HG03439 (cell line): Measurements from ENCODE around the gene TIMM50.

Experiments
- ATAC-seq: cut with Tn5 transposase; IDR thresholded peaks from one replicate; pipeline ENCODE4 v1.9.1; 2021; ENCODE audit warnings: mild to moderate bottlenecking, moderate library complexity; ENCODE audit not compliant: unreplicated experiment

Gene TIMM50

DNA sequence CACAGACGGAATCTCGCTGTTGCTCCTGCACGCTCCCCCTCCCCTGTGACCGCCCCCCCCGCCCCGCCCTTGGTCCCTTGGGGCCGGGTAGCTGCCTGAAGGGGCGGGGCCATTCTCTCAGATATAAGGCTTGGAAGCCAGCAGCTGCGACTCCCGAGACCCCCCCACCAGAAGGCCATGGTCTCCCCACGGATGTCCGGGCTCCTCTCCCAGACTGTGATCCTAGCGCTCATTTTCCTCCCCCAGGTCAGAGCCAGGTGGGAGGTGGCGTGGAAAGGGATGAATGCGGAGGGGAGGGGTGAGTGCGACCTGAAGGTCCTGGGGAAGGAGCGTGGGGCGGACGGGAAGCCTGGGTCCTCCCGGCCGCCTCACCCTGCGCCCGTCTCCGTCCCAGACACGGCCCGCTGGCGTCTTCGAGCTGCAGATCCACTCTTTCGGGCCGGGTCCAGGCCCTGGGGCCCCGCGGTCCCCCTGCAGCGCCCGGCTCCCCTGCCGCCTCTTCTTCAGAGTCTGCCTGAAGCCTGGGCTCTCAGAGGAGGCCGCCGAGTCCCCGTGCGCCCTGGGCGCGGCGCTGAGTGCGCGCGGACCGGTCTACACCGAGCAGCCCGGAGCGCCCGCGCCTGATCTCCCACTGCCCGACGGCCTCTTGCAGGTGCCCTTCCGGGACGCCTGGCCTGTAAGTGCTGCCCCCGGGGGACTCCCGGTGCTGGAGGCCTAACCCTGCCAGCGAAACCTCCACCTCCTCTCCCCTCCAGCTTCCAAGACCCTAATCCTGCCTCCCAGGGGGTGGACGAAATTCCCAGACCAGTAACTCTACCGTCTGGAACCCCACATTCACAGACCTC is 18.4 kb downstream of the TIMM50 start, which contains the start of gene DLL3:
Gene DLL3, plus strand, starts transcription at position 150 of the 845 bp plus-strand sequence. Its CDS starts 28 bp downstream, at position 178.
- no peak for ATAC-seq

DNA sequence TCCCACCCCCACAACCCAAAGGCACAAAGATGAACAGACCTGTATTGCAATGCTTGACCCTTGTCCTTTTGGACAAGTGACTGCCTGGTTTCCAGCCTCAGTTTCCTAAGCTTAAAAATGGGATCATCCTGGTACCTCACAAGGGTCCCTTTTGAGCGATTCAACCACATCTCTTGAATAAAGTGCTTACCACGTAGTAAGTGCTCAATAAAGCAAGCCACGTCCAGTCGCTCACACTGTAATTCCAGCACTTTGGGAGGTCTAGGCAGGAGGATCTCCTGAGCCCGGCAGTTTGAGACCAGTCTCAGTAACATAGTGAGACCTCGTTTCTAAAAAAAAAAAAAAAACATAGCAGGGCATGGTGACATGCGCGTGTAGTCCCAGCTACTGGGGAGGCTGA is 19.3 kb downstream of the TIMM50 start:
- ATAC-seq = no peak

DNA sequence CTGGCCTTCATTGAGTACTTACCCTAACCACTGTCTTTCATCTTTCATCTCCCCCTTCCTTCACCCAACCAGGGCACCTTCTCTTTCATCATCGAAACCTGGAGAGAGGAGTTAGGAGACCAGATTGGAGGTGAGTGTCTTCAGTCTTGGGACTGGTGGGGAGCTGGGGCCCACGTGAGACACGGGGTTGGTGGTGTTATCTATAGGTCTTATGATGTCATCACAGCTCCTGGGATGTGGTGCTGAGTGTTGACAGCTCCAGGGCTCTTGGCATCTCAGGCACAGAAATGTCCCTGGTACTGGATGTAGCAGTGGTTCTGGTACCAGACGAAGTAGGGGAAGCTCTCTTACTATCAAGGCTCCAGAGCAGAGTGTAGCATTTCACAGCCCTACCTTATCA is 19.9 kb downstream of the TIMM50 start:
- no peak for ATAC-seq

DNA sequence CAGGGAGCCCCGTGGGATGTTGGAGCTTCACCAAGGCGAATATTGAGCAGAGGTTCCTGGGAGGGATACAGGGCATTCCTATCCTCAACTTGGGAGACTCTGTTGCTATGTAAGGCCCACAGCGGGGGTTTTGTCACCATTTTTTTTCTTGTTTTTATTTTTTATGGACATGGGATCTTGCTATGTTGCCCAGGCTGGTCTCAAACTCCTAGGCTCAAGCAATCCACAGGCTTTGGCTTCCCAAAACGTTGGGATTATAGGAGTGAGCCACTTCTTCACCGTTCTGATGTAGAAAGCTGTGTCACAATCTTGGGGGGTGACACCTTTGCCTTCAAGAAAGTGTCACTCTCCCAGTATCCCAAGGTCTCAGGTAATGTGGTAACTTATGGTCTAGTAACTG is 20.7 kb downstream of the TIMM50 start:
- no peak for ATAC-seq

DNA sequence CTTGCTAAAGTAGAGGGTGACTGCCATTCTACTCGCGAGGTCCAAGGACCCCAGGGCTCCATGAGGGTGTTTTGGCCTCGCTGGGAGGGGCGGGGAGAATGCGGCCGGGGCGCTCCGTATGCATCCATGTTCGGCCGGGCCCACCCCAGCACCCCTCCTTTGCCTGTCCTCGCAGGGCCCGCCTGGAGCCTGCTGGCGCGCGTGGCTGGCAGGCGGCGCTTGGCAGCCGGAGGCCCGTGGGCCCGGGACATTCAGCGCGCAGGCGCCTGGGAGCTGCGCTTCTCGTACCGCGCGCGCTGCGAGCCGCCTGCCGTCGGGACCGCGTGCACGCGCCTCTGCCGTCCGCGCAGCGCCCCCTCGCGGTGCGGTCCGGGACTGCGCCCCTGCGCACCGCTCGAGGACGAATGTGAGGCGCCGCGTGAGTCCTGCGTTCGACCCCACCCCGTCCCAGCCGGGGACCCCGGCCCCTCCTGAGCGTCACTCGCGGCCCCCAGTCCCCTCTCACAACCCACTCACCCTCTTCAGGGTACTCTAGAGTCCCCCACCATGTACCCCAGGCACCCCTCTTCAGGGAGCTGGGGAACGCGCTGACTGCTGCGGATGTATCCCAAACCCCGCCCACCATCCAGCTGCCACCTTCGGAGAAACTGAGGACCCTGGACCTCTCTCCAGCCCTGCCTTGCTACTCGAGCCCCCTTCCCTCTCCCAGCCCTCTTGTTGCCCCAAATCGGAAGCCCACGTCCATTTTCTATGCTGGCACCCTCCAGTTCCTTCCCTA is 22.2 kb downstream of the TIMM50 start:
- ATAC-seq = no peak

DNA sequence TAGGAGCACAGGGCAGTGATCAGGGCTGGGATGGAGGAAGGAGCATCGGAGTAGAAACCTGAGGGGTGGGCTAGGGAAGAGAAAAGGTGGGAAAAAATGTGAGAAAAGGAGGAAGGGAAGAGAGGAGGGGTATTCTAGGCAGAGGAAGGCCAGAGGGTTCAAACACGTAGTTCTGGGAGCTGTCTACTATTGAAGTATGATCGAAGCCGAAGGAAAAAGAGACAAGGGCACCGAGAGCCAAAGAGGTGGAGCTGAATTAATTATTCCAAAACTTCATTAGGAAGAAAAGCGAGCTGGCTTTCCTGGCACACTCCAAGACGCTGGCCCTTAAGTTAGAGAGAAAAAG is 25.9 kb downstream of the TIMM50 start:
- no peak for ATAC-seq

DNA sequence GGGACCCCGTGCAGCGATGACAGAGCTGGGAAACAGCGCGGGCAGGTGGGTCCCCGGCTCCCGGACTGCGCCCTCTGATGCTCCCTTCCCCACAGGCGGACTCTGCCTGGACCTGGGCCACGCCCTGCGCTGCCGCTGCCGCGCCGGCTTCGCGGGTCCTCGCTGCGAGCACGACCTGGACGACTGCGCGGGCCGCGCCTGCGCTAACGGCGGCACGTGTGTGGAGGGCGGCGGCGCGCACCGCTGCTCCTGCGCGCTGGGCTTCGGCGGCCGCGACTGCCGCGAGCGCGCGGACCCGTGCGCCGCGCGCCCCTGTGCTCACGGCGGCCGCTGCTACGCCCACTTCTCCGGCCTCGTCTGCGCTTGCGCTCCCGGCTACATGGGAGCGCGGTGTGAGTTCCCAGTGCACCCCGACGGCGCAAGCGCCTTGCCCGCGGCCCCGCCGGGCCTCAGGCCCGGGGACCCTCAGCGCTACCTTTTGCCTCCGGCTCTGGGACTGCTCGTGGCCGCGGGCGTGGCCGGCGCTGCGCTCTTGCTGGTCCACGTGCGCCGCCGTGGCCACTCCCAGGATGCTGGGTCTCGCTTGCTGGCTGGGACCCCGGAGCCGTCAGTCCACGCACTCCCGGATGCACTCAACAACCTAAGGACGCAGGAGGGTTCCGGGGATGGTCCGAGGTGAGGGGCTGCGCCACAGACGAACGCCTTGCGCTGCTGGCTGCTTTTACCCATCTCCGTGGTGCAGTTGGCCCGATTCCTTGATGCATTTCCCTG is 26.5 kb downstream of the TIMM50 start:
- peak; percentile 58 for ATAC-seq

DNA sequence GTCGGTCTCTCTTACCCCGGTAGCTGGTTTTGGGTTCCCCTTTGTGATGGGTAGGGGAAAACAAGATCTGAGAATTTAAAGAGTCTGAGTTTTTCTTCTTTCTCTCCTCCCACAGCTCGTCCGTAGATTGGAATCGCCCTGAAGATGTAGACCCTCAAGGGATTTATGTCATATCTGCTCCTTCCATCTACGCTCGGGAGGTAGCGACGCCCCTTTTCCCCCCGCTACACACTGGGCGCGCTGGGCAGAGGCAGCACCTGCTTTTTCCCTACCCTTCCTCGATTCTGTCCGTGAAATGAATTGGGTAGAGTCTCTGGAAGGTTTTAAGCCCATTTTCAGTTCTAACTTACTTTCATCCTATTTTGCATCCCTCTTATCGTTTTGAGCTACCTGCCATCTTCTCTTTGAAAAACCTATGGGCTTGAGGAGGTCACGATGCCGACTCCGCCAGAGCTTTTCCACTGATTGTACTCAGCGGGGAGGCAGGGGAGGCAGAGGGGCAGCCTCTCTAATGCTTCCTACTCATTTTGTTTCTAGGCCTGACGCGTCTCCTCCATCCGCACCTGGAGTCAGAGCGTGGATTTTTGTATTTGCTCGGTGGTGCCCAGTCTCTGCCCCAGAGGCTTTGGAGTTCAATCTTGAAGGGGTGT is 27.2 kb downstream of the TIMM50 start:
- ATAC-seq = no peak

DNA sequence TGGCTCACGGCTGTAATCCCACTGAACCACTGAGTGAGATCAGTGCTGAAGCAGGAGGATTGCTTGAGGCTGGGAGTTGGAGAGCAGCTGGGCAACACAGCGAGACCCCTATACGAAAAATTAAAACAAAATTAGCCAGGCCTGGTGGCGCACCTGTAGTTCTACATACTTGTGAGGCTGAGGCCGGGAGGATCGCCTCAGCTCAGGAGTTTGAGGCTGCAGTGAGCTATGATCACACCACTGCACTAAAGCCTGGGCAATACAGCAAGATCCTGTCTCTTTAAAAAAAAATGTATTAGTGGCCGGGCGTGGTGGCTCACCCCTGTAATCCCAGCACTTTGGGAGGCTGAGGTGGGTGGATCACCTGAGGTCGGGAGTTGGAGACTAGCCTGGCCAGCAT is 28.0 kb downstream of the TIMM50 start:
- ATAC-seq = no peak

DNA sequence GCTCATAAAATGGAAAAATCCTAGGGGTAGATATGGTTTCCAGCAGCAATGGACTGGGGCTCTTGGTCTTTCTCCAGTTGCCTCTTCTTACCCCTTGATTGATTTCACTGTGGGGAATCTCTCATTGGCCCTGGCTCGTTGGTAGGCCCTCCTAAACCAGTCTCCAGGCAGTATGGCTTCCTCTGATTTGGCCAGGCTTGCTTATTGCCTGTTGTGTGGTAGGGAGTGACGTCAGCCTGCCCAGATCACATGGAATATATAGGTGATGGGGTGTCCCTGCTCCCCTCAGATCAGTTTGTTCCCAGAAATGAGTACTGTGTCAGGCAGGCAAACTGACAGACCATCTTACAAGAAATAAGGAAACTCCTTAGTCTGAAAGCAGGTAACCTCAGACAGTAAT is 28.6 kb downstream of the TIMM50 start:
- ATAC-seq = no peak

DNA sequence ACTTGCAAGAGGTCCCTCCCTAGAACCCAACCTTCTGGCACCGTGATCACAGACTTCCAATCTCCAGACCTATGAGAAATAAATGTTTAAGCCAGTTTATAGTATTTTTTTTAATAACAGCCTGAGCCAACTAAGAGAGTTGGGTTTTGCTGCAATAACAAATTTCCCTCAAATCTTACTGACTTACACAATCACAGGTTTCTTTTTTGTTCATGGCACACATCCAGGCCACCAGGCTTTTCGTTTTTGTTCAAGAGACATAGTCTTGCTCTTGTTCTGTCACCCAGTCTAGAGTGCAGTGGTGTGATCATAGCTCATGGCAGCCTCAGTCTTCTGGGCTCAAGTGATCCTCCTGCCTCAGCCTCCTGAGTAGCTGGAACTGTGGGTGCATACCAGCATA is 32.4 kb downstream of the TIMM50 start:
- ATAC-seq = no peak

DNA sequence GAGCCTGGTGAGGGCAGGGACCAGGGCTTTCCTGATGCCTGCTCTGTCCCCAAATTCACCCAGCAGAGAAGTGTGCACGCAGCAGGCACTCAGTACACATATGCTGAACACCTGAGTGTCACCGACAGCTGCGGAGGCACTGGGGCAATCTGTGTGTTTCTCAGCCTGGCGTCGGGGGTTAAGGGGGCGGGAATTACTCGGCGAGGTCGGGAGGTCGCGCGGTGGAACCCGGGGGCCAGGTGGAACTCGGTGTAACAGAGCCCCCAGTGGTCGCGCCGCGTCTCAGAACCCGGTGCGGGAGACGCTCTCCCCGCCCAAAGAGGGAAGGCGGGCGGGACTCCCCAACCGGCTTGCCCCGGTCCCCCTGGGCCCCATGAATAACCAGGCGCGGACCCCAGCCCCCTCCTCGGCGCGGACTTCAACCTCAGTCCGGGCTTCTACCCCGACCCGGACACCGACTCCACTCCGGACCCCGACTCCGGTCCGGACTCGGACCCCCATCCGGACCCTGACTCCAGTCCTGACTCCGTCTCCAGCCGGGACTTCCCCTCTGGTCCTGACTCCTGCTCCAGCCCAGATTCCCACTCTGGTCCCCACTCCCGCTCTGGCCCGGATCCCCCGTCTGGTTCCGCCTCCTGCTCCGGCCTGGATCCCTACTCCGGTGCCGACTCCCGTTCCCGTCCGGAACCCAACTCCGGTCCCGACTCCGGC is 34.4 kb downstream of the TIMM50 start, which contains the start of gene SELENOV:
Gene SELENOV, plus strand, starts transcription at position 300 of the 711 bp plus-strand sequence. Its CDS starts 74 bp downstream, at position 374.
- ATAC-seq = no peak

DNA sequence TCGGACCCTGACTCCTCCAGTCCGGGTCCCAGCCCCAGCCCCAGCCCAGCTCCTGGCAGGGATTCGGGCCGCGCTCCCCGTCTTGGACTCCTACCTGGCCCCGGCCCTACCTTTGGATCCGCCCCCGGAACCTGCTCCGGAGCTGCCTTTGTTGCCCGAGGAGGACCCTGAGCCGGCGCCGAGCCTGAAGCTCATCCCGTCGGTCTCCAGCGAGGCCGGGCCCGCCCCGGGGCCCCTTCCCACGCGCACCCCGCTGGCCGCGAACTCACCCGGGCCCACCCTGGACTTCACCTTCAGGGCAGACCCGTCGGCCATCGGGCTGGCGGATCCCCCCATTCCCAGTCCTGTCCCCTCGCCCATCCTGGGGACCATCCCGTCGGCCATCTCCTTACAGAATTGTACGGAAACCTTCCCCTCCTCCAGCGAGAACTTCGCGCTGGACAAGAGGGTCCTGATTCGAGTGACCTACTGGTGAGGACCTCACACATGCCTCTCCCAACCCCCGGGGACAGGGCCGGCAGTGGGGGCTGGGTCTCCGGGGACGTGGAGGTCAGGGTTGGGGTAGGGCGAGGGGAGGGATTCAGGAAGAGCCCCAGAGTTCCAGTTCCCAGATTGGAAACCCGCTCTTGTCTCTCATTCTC is 35.0 kb downstream of the TIMM50 start:
- ATAC-seq = no peak

DNA sequence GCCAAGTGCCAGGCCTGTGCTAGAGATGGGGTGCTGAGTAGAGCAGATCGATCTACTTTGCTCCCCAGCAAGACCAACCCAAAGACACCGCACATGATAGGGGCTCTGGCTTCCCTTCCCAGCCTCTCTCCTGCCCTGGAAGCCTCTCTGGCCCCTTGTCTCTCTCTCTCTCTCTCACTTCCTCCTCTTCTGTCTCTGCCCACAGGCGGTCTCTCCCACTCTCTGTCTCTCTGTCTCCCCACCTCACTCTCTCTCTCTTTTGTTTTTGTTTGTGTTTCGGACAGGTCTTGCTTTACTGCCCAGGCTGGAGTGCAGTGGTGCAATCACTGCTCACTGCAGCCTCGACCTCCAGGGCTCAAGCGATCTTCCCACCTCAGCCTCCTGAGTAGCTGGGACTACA is 35.6 kb downstream of the TIMM50 start:
- no peak for ATAC-seq

DNA sequence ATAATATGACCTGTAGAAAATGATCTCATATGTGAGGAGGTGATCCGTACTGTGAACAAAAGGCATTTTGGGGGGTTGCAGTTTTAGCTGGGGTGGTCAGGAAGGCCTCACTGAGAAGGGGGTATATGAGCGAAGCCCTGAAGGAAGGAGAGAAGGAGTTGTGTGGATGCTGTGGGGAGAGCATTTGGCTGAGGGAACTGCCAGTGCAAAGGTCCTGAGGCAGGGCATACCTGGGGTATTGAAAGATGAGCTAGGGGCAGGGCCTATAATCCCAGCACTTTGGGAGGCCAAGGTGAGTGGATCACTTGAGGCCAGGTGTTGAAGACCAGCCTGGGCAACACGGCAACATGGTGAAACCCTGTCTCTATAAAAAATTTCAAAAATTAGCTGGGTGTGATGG is 36.8 kb downstream of the TIMM50 start:
- ATAC-seq = no peak

DNA sequence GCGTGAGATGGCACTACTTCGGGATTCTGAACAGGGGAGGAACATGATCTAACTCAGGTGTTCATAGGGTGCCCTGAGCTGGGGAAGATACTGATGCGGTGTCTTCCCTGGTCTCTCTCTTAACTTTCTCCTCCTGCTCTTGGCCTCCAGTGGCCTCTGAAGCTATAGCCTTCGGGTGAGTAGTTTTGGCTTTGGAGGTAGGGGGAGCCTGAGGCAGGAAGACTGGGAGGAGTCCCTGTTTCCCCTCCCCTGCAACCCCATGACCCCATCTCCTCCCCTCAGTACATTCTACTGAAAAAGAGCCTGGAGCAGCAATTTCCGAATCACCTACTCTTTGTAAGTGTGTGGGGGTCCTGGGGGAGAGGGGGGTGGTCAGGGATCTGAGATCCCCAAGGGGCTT is 37.8 kb downstream of the TIMM50 start:
- ATAC-seq = no peak

DNA sequence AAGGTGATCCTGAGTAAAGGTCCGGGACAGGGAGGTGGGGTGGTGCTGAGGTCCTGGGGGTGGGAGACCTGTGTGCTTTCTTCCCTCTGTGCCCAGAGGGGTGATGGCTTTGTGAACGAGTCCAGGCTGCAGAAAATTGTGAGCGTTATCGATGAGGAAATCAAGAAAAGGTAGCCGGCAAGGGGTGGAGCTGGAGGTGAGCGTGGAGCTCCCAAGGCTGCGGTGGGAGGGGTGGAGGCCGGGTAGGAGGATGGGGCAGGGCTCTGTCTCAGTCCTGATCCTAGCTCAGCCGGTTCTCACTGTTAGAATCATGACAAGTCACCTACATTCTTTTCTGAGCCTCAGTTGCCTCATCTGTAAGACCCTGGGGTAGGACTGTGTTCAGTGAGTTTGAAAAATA is 38.3 kb downstream of the TIMM50 start:
- no peak for ATAC-seq

DNA sequence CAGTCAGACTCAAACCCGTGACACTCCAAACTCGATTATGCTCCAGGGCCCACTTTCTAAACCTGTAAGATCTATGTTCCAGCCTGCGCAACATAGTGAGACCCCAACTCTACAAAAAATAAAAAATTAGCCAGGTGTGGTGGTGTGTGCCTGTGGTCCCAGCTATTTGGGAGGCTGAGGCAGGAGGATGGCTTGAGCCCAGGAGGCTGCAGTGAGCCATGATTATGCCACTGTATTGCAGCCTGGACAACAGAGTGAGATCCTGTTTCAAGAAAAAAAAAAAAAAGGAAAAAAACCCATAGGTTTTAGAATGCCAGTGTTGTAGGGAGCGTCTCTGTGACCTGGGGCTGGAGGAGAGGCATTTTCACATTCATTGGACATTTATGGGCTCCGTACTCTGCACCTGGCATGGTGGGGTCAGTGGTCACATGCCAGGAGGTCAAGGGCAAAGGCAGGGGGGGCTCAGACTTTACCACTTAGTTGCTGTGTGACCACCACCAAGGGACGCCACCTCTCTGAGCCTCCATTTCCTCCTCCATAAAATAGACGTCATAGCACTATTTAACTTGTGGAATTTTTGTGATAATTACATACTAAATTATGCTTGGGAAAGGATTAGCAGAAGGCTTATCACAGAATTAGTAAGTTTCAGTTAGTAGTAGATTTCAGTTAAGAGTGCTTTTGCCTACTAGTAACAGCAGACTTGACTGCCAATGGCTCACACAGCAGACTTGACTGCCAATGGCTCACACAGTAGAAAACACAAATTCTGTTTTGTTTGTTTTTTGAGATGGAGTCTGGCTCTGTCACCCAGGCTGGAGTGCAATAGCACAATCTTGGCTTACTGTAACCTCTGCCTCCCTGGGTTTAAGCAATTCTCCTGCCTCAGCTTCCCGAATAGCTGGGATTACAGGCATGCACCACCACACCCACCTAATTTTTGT is 40.2 kb downstream of the TIMM50 start:
- ATAC-seq = no peak

DNA sequence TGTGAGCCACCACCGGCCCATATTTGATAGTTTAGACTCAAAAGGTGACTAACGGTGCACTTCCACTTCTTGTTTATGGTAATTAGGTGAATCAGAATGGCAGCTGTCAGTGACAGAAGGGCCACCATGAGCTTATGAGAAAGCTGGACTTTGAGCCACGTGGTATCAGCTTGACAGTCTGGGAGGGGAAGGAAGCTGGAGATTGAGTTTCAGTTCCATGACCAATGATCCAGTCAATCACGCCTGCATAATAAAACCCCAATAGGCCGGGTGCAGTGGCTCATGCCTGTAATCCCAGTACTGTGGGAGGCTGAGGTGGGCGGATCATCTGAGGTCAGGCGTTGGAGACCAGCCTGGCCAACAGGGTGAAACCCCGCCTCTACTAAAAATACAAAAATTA is 43.9 kb downstream of the TIMM50 start:
- ATAC-seq = no peak
